Bronchial epithelial cell (primary cell): ENCODE measurements around the gene SP6. TPM values are rescaled to one million over a fixed set of nuclear protein-coding genes. Genes with fewer than 3 reads are reported as not detected.

Experiments used
- DNase-seq: peaks from one replicate; pipeline ENCODE4 v3.0.0-alpha.2; 2010; ENCODE audit warnings: low read depth
- FAIRE-seq: peaks from 2 replicates; lab custom pipeline; 2011; peaks lifted over from hg19 to GRCh38; lab: Jason Lieb, UNC
- H3K27me3 ChIP-seq: 2 replicates; pipeline ENCODE4 v1.5.1; 2011; ENCODE audit warnings: low read length; ENCODE audit not compliant: control insufficient read depth, insufficient read depth
- H3K36me3 ChIP-seq: 2 replicates; pipeline ENCODE4 v1.5.1; 2011; ENCODE audit warnings: low read length; ENCODE audit not compliant: control insufficient read depth, insufficient read depth
- H3K4me3 ChIP-seq: 2 replicates; pipeline ENCODE4 v1.5.1; 2011; ENCODE audit warnings: mild to moderate bottlenecking, low read depth, low read length, control low read depth
- CTCF ChIP-seq: IDR thresholded peaks from 2 replicates; pipeline ENCODE4 v1.5.1; 2011; ENCODE audit warnings: mild to moderate bottlenecking, moderate library complexity, low read length, control low read depth, inconsistent platforms; ENCODE audit not compliant: insufficient read depth, severe bottlenecking
- total RNA-seq: library from RNA; depleted of rRNA; stranded (reverse); fragments of >200 nt; gene quantifications from 2 replicates; pipeline ENCODE4 v1.2.1, GENCODE V29; 2014

Gene SP6
- total RNA-seq, 1 donor from 2014 or later, result 0.79 TPM

- Histone ChIP-seq H3K4me3 (no peak overlapping the region), H3K36me3 (peaks cover 18% of the 10 kb centered on the region), H3K27me3 (no peaks in the 10 kb centered on the region)
- TF ChIP-seq CTCF, result no peak
- DNase-seq, result no peak
- no peak for FAIRE-seq
Measured at GRCh38 chr17:47816947-47817346, 34.0 kb downstream of the SP6 start.

GRCh38 chr17:47816111-47816735 is 34.7 kb downstream of the SP6 start:
- Histone ChIP-seq H3K27me3 (no peaks in the 10 kb centered on the region), H3K4me3 (no peak overlapping the region), H3K36me3 (peaks cover 18% of the 10 kb centered on the region)
- no peak for DNase-seq
- FAIRE-seq, result no peak
- no peak for TF ChIP-seq CTCF

GRCh38 chr17:47815106-47815918 is 35.7 kb downstream of the SP6 start:
- H3K4me3 ChIP-seq, result no peak overlapping the region
- DNase-seq, result no peak
- TF ChIP-seq CTCF, result no peak
- H3K27me3 ChIP-seq, result no peaks in the 10 kb centered on the region
- peaks cover 18% of the 10 kb centered on the region for H3K36me3 ChIP-seq
- peak; percentile 43 for FAIRE-seq

- DNase-seq (no peak), FAIRE-seq (no peak)
- peaks cover 15% of the 10 kb centered on the region for H3K36me3 ChIP-seq
- H3K4me3 ChIP-seq, result no peak overlapping the region
- no peaks in the 10 kb centered on the region for H3K27me3 ChIP-seq
- TF ChIP-seq CTCF, result no peak
Measured at GRCh38 chr17:47813512-47814031, 37.4 kb downstream of the SP6 start.

- no peak for DNase-seq
- no peaks in the 10 kb centered on the region for H3K27me3 ChIP-seq
- no peak overlapping the region for H3K4me3 ChIP-seq
- no peak for TF ChIP-seq CTCF
- peaks cover 12% of the 10 kb centered on the region for H3K36me3 ChIP-seq
- no peak for FAIRE-seq
Measured at GRCh38 chr17:47813077-47813476, 37.9 kb downstream of the SP6 start.
